RWPE2 (cell line): Measurements from ENCODE around the gene AOX1.

Experiments
- ATAC-seq: fragments of 200-7000 bp; cut with Tn5 transposase; 3 replicates; pipeline ENCODE4 v1.9.1; 2021; ENCODE audit warnings: low read depth
- DNase-seq: peaks from one replicate; pipeline ENCODE4 v3.0.0-alpha.2; 2020; ENCODE audit warnings: low spot score
- H3K27ac ChIP-seq: fragments of 450-650 bp; 2 replicates; pipeline ENCODE4 v1.5.1; 2017; ENCODE audit warnings: mild to moderate bottlenecking; ENCODE audit not compliant: poor library complexity, severe bottlenecking
- H3K27me3 ChIP-seq: fragments of 250-450 bp; sonication (Bioruptor Pico); 2 replicates; pipeline ENCODE4 v1.5.1; 2021; ENCODE audit warnings: mild to moderate bottlenecking, moderate library complexity; ENCODE audit not compliant: insufficient read depth, poor library complexity, severe bottlenecking
- H3K36me3 ChIP-seq: fragments of 250-450 bp; sonication (Bioruptor Pico); 2 replicates; pipeline ENCODE4 v1.5.1; 2020; ENCODE audit warnings: low read depth, mild to moderate bottlenecking, moderate library complexity
- H3K4me1 ChIP-seq: fragments of 250-450 bp; sonication (Bioruptor Pico); 2 replicates; pipeline ENCODE4 v1.5.1; 2021; ENCODE audit warnings: mild to moderate bottlenecking, moderate library complexity; ENCODE audit not compliant: insufficient read depth, poor library complexity, severe bottlenecking
- H3K4me3 ChIP-seq: fragments of 250-450 bp; sonication (Bioruptor Pico); 2 replicates; pipeline ENCODE4 v1.5.1; 2021; ENCODE audit warnings: mild to moderate bottlenecking, moderate library complexity; ENCODE audit not compliant: severe bottlenecking
- H3K9me3 ChIP-seq: fragments of 250-450 bp; sonication (Bioruptor Pico); 2 replicates; pipeline ENCODE4 v1.5.1; 2021; ENCODE audit warnings: mild to moderate bottlenecking, moderate library complexity; ENCODE audit not compliant: severe bottlenecking
- TF ChIP-seq, protein P1 (sequence below): fragments of 450-650 bp; IDR thresholded peaks from one replicate; pipeline ENCODE4 v1.5.1; 2017; ENCODE audit warnings: mild to moderate bottlenecking, moderate library complexity; ENCODE audit not compliant: poor library complexity, severe bottlenecking

The AOX1 gene

DNA sequence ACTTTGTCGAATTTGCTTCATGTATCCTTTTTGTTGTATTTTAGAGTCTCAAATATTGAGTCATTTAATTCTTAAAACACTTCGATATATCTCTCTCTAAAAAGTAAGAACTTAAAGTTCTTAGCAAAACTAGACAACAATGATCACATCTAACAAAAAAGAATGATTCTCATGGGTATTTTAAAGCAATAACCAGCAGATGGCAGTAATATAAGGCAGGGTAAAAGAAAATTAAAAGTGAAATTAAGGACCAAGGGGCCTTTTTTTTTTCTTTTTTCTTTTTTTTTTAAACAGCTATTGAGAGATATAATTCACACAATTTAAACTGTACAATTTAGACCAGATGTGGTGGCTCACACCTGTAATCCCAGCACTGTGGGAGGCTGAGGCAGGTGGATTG is 9.9 kb upstream of the AOX1 start:
- H3K36me3 ChIP-seq: peaks cover 43% of the 10 kb centered on the region
- no peak for DNase-seq

DNA sequence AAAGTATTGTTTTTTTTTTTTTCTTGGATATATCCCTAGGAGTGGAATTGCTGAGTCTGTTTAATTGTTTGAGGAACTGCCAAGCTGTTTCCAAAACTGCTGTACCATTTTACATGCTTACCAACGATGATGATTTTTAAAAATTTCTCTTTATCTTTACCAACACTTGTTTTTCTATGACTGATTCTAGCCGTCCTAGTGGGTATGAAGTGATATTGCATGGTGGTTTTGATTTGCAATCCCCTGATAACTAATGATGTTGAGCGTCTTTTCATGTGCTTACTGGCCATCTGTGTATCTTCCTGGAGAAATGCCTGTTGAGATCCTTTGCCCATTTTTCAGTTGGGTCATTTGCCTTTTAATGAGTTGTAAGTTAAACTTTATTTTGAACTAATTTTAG is 8.8 kb upstream of the AOX1 start:
- H3K27ac ChIP-seq: no peak overlapping the region
- ATAC-seq (no peak), DNase-seq (no peak)
- no peaks in the 10 kb centered on the region for H3K9me3 ChIP-seq
- H3K4me3 ChIP-seq: no peak overlapping the region
- TF ChIP-seq, protein P1, sequence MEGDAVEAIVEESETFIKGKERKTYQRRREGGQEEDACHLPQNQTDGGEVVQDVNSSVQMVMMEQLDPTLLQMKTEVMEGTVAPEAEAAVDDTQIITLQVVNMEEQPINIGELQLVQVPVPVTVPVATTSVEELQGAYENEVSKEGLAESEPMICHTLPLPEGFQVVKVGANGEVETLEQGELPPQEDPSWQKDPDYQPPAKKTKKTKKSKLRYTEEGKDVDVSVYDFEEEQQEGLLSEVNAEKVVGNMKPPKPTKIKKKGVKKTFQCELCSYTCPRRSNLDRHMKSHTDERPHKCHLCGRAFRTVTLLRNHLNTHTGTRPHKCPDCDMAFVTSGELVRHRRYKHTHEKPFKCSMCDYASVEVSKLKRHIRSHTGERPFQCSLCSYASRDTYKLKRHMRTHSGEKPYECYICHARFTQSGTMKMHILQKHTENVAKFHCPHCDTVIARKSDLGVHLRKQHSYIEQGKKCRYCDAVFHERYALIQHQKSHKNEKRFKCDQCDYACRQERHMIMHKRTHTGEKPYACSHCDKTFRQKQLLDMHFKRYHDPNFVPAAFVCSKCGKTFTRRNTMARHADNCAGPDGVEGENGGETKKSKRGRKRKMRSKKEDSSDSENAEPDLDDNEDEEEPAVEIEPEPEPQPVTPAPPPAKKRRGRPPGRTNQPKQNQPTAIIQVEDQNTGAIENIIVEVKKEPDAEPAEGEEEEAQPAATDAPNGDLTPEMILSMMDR: no peak
- peaks cover 32% of the 10 kb centered on the region for H3K36me3 ChIP-seq
- no peaks in the 10 kb centered on the region for H3K27me3 ChIP-seq
- no peaks in the 10 kb centered on the region for H3K4me1 ChIP-seq

More for the DNA sequence above, 9.9 kb upstream of the AOX1 start:
- no peak overlapping the region for H3K4me3 ChIP-seq
- TF ChIP-seq, protein P1: peak; percentile 73
- no peaks in the 10 kb centered on the region for H3K27me3 ChIP-seq
- ATAC-seq: no peak
- H3K9me3 ChIP-seq: no peaks in the 10 kb centered on the region
- no peaks in the 10 kb centered on the region for H3K4me1 ChIP-seq
- H3K27ac ChIP-seq: no peak overlapping the region

DNA sequence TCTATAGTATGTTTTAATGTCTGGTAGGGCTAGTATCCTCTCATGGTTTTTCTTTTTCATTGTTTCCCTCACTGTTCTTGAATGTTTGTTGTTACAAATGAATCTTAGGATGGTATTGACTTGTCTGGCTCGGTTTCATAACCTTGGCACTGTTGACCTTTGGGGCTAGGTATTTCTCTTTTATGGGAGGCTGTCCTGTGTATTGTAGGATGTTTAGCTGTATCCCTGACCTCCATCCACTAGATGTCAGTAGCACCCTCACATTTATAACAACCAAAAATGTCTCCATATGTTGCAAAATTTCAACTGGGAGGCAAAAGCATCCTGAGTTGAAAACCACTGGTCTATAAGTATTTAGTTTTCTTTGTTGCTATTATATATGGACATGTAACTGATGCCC is 7.0 kb upstream of the AOX1 start:
- DNase-seq (no peak), ATAC-seq (peak; percentile 68; the same call in 2 of the 3 replicates)

DNA sequence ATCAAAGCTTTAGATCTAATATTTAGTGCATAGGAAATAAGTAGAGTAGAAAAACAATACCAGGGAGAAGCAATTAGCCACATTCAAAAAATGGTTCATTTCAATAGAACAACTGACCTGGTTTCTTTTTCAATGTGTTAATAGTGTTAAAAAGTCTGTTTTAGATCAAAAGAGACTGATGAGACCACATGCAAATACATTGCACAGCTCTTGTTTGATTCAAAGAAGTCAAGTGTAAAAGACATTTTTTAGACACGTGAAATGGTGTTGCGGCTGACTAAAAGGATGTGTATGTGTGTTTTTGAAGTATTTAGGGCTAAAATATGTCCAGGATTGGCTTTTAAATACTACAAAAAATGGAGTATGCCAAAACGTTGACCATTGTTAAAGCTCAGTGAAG is 1.2 kb upstream of the AOX1 start:
- no peaks in the 10 kb centered on the region for H3K27me3 ChIP-seq
- TF ChIP-seq, protein P1: no peak
- no peaks in the 10 kb centered on the region for H3K9me3 ChIP-seq
- peaks cover 12% of the 10 kb centered on the region; the same call in 1 of the 2 replicates for H3K36me3 ChIP-seq
- no peak overlapping the region for H3K27ac ChIP-seq
- H3K4me3 ChIP-seq: no peak overlapping the region
- H3K4me1 ChIP-seq: peaks cover 9% of the 10 kb centered on the region
- DNase-seq: no peak
- ATAC-seq: no peak

More for the DNA sequence above, 7.0 kb upstream of the AOX1 start:
- Histone ChIP-seq H3K27ac (no peak overlapping the region), H3K27me3 (no peaks in the 10 kb centered on the region), H3K4me3 (no peak overlapping the region), H3K9me3 (no peaks in the 10 kb centered on the region), H3K4me1 (no peaks in the 10 kb centered on the region), H3K36me3 (peaks cover 20% of the 10 kb centered on the region)
- TF ChIP-seq, protein P1: peak; percentile 82

DNA sequence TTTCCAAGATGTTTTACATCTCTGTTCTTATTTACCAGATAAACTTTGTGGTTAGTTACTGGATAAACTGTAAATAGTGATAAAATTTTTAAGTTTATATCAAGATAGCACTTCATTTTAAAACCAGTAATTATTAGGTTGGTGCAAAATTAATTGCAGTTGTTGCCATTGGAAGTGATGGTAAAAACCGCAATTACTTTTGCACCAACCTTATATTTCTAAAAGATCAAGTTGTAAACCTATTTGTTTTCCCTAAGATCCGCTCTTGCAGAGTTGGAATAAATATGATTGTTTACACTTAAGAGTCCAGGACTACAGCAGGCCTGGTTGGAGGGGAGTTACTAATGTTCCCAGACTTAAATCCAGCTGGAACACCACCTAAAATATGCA is 479 bp upstream of the AOX1 start:
- H3K27me3 ChIP-seq: no peaks in the 10 kb centered on the region
- H3K4me1 ChIP-seq: peaks cover 9% of the 10 kb centered on the region
- peaks cover 5% of the 10 kb centered on the region; the same call in 1 of the 2 replicates for H3K36me3 ChIP-seq
- no peaks in the 10 kb centered on the region for H3K9me3 ChIP-seq
- no peak for ATAC-seq
- DNase-seq: no peak
- TF ChIP-seq, protein P1: no peak
- H3K27ac ChIP-seq: no peak overlapping the region
- H3K4me3 ChIP-seq: peak overlapping the region; percentile 23
